Liver (tissue), 9 donors: ENCODE data around the gene POLDIP2. TPM values are rescaled to one million over a fixed set of nuclear protein-coding genes. Genes with fewer than 3 reads are reported as not detected.

Experiments used
- DNase-seq: peaks from one replicate; pipeline ENCODE4 v3.0.0-alpha.2; 2017; ENCODE audit warnings: low spot score
- H3K27ac ChIP-seq, 2 donors: one replicate each; pipeline ENCODE4 v1.7.0; 2013; ENCODE audit warnings: inconsistent platforms in 2 of 2, low read length in 2 of 2, control low read depth in 1 of 2, low read depth in 1 of 2, mild to moderate bottlenecking in 1 of 2
- H3K27me3 ChIP-seq, 4 donors: one replicate each; pipeline versions ENCODE4 v1.6.1 to v1.7.0; 2013; ENCODE audit warnings: low read length in 3 of 4, inconsistent platforms in 1 of 4, mild to moderate bottlenecking in 1 of 4, moderate library complexity in 1 of 4; ENCODE audit not compliant: control insufficient read depth in 4 of 4, insufficient read depth in 4 of 4
- H3K36me3 ChIP-seq, 4 donors: one replicate each; pipeline versions ENCODE4 v1.6.1 to v1.7.0; 2013; ENCODE audit warnings: low read length in 3 of 4, mild to moderate bottlenecking in 3 of 4, low read depth in 1 of 4, moderate library complexity in 1 of 4; ENCODE audit not compliant: control insufficient read depth in 4 of 4, insufficient read depth in 3 of 4
- H3K4me1 ChIP-seq, 4 donors: one replicate each; pipeline versions ENCODE4 v1.6.1 to v1.7.0; 2013; ENCODE audit warnings: low read length in 3 of 4, mild to moderate bottlenecking in 3 of 4, moderate library complexity in 1 of 4; ENCODE audit not compliant: control insufficient read depth in 4 of 4, insufficient read depth in 4 of 4
- H3K4me3 ChIP-seq, 3 donors: one replicate each; pipeline versions ENCODE4 v1.6.1 to v1.7.0; 2013; ENCODE audit warnings: low read length in 3 of 3, control low read depth in 1 of 3, low read depth in 1 of 3, mild to moderate bottlenecking in 1 of 3
- H3K9ac ChIP-seq, 2 donors: one replicate each; pipeline ENCODE4 v1.7.0; 2013; ENCODE audit warnings: low read length in 2 of 2, mild to moderate bottlenecking in 2 of 2, moderate library complexity in 2 of 2, control low read depth in 1 of 2, low read depth in 1 of 2
- H3K9me3 ChIP-seq, 4 donors: one replicate each; pipeline versions ENCODE4 v1.6.1 to v1.7.0; 2013; ENCODE audit warnings: low read length in 3 of 4; ENCODE audit not compliant: control insufficient read depth in 4 of 4
- ATF3 ChIP-seq: IDR thresholded peaks from 2 replicates; pipeline ENCODE4 v1.6.1; 2016; ENCODE audit warnings: antibody characterized with exemption
- EGR1 ChIP-seq, 2 donors: IDR thresholded peaks; 2 replicates each; pipeline ENCODE4 v1.6.1; 2016 to 2018; ENCODE audit warnings: antibody characterized with exemption in 2 of 2, low read depth in 2 of 2
- FOXA1 ChIP-seq: IDR thresholded peaks from 2 replicates; pipeline ENCODE4 v1.6.1; 2016; ENCODE audit warnings: antibody characterized with exemption
- FOXA2 ChIP-seq: IDR thresholded peaks from 2 replicates; pipeline ENCODE4 v1.6.1; 2016; ENCODE audit warnings: antibody characterized with exemption
- GABPA ChIP-seq, 2 donors: IDR thresholded peaks in 1 of 2; conservative IDR thresholded peaks in 1 of 2; 2 replicates each; pipeline ENCODE4 v1.6.1; 2016; ENCODE audit warnings: antibody characterized with exemption in 2 of 2, mild to moderate bottlenecking in 1 of 2, moderate library complexity in 1 of 2
- HNF4A ChIP-seq, 2 donors: conservative IDR thresholded peaks; 2 replicates each; pipeline ENCODE4 v1.6.1; 2016; ENCODE audit warnings: antibody characterized with exemption in 2 of 2, mild to moderate bottlenecking in 2 of 2
- HNF4G ChIP-seq: IDR thresholded peaks from 2 replicates; pipeline ENCODE4 v1.6.1; 2016; ENCODE audit warnings: antibody characterized with exemption
- JUND ChIP-seq, 2 donors: IDR thresholded peaks; 2 replicates each; pipeline ENCODE4 v1.6.1; 2016; ENCODE audit warnings: antibody characterized with exemption in 2 of 2
- NR2F2 ChIP-seq: IDR thresholded peaks from 2 replicates; pipeline ENCODE4 v1.6.1; 2016; ENCODE audit warnings: antibody characterized with exemption
- RAD21 ChIP-seq, 2 donors: IDR thresholded peaks; 2 replicates each; pipeline ENCODE4 v1.6.1; 2016; ENCODE audit warnings: antibody characterized with exemption in 2 of 2, mild to moderate bottlenecking in 2 of 2
- RXRA ChIP-seq, 2 donors: IDR thresholded peaks; 2 replicates each; pipeline ENCODE4 v1.6.1; 2017 to 2018; ENCODE audit warnings: antibody characterized with exemption in 2 of 2, mild to moderate bottlenecking in 1 of 2
- SP1 ChIP-seq: IDR thresholded peaks from 2 replicates; pipeline ENCODE4 v1.6.1; 2018; ENCODE audit warnings: antibody characterized with exemption, mild to moderate bottlenecking
- TAF1 ChIP-seq: conservative IDR thresholded peaks from 2 replicates; pipeline ENCODE4 v1.6.1; 2016; ENCODE audit warnings: antibody characterized with exemption, mild to moderate bottlenecking
- YY1 ChIP-seq: IDR thresholded peaks from 2 replicates; pipeline ENCODE4 v1.6.1; 2016; ENCODE audit warnings: antibody characterized with exemption, mild to moderate bottlenecking
- ZBTB33 ChIP-seq: IDR thresholded peaks from 2 replicates; pipeline ENCODE4 v1.6.1; 2016; ENCODE audit warnings: antibody characterized with exemption
- whole genome bisulfite sequencing: extraction: QIAGEN DNeasy Blood & Tissue Kit; methylation state at CpG from one replicate; pipeline ENCODE4 v1.1.7; 2013; 5-methylcytosine and 5-hydroxymethylcytosine counted together
- polyA plus RNA-seq, 2 donors: library from polyadenylated mRNA; stranded (reverse) in 1 of 2; unstranded in 1 of 2; fragments of 200-250 nt in 1 of 2; fragments of >200 nt in 1 of 2; fragmentation: Nextera tagmentation in 1 of 2; extraction: Ambion mirVana in 1 of 2; gene quantifications; one replicate each; pipeline versions ENCODE4 v1.2.1 to v1.2.3, GENCODE V29; 2013 to 2015
- total RNA-seq, 2 donors: library from RNA; depleted of rRNA; stranded (reverse); fragments of >200 nt; gene quantifications; one replicate each; pipeline ENCODE4 v1.2.3, GENCODE V29; 2014
- TF ChIP-seq, protein P1 (sequence below): IDR thresholded peaks from 2 replicates; pipeline ENCODE4 v1.6.1; 2016; ENCODE audit warnings: antibody characterized with exemption
- TF ChIP-seq, protein P2 (sequence below): fragments of 150-350 bp; IDR thresholded peaks from 2 replicates; pipeline ENCODE4 v1.5.1; 2017; ENCODE audit warnings: improper control_type of control experiment, low read depth, low read length; ENCODE audit not compliant: missing input control
- TF ChIP-seq, protein P3 (sequence below): IDR thresholded peaks from 2 replicates; pipeline ENCODE4 v1.6.1; 2016; ENCODE audit warnings: antibody characterized with exemption, mild to moderate bottlenecking
- donor health status: healthy.
- donor health status: healthy.
- donor health status: healthy.
- donor health status: healthy.
- donor health status: healthy.

POLDIP2 gene
- total and polyA plus RNA-seq, 4 donors = 65.5 to 150 (median 104) TPM

DNA sequence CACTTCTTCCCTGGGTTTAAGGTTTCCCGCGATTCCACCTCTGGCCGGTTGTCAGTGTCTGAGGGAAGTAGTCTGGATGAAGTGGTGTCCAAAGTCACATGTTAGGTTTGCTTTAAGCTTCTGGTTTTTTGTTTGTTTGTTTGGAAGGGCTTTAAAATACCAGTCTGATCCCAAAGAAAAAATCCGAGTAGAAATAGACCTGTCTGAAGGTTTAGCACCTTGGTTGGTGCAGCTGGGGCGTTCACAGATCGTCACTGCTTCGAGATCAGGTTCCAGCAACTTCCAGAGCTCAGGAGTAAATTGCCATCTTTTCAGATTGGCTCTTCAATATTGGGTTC lies 37.8 kb downstream of the POLDIP2 start:
- under 1% methylated on average over 7 of the region's 7 CpGs for WGBS
- H3K27ac ChIP-seq = peak overlapping the region; percentile 83 to 89
- DNase-seq = no peak
- H3K36me3 ChIP-seq = no peaks in the 10 kb centered on the region
- H3K9me3 ChIP-seq = no peaks in the 10 kb centered on the region
- TF ChIP-seq GABPA (IDR thresholded peaks at IDR 0.05 in 1 of 2, conservative IDR thresholded peaks at IDR 0.05 in 1 of 2) = no peak
- peak; percentile 19 for TF ChIP-seq TAF1
- no peaks in the 10 kb centered on the region for H3K27me3 ChIP-seq
- H3K4me3 ChIP-seq = peak overlapping the region; percentile 61 to 77 (median 70)
- H3K9ac ChIP-seq = peak overlapping the region; percentile 82 to 84
- H3K4me1 ChIP-seq = peaks cover 9 to 55% (median 37%) of the 10 kb centered on the region in 4 donors

- Histone ChIP-seq H3K9ac (peak within 1 kb of the TSS; percentile 82 to 84), H3K27me3 (no peaks in the 10 kb centered on the region), H3K27ac (peak within 1 kb of the TSS; percentile 83 to 89), H3K4me3 (peak within 1 kb of the TSS; percentile 61 to 77 (median 70)), H3K9me3 (no peaks in the 10 kb centered on the region), H3K4me1 (peaks cover 7 to 51% (median 33%) of the 10 kb centered on the region in 4 donors), H3K36me3 (no peaks in the 10 kb centered on the region)
- WGBS = under 1% methylated on average over 72 of the region's 72 CpGs
- DNase-seq = peak; percentile 94
- TF ChIP-seq JUND (IDR thresholded peaks at IDR 0.05) = no peak
- TF ChIP-seq NR2F2 = no peak
- TF ChIP-seq TAF1 = no peak
- TF ChIP-seq HNF4G = no peak
- TF ChIP-seq ZBTB33 = no peak
- peak in 1 of 2 donors; percentile 34 for TF ChIP-seq HNF4A (conservative IDR thresholded peaks at IDR 0.05)
- TF ChIP-seq EGR1 (IDR thresholded peaks at IDR 0.05; ENCODE audit: low read depth in 2 of 2) = no peak
- TF ChIP-seq ATF3 = no peak
- no peak for TF ChIP-seq FOXA1
- TF ChIP-seq SP1 = peak; percentile 88
- TF ChIP-seq RAD21 (IDR thresholded peaks at IDR 0.05) = peak in 1 of 2 donors; percentile 32
- TF ChIP-seq, protein P1, sequence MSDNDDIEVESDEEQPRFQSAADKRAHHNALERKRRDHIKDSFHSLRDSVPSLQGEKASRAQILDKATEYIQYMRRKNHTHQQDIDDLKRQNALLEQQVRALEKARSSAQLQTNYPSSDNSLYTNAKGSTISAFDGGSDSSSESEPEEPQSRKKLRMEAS = peak; percentile 96
- peak; percentile 12 to 35 for TF ChIP-seq RXRA (IDR thresholded peaks at IDR 0.05)
- peak; percentile 92 for TF ChIP-seq YY1
- no peak for TF ChIP-seq FOXA2
- no peak for TF ChIP-seq GABPA (IDR thresholded peaks at IDR 0.05 in 1 of 2, conservative IDR thresholded peaks at IDR 0.05 in 1 of 2)
- TF ChIP-seq, protein P2, sequence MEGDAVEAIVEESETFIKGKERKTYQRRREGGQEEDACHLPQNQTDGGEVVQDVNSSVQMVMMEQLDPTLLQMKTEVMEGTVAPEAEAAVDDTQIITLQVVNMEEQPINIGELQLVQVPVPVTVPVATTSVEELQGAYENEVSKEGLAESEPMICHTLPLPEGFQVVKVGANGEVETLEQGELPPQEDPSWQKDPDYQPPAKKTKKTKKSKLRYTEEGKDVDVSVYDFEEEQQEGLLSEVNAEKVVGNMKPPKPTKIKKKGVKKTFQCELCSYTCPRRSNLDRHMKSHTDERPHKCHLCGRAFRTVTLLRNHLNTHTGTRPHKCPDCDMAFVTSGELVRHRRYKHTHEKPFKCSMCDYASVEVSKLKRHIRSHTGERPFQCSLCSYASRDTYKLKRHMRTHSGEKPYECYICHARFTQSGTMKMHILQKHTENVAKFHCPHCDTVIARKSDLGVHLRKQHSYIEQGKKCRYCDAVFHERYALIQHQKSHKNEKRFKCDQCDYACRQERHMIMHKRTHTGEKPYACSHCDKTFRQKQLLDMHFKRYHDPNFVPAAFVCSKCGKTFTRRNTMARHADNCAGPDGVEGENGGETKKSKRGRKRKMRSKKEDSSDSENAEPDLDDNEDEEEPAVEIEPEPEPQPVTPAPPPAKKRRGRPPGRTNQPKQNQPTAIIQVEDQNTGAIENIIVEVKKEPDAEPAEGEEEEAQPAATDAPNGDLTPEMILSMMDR = peak; percentile 6
- TF ChIP-seq, protein P3, sequence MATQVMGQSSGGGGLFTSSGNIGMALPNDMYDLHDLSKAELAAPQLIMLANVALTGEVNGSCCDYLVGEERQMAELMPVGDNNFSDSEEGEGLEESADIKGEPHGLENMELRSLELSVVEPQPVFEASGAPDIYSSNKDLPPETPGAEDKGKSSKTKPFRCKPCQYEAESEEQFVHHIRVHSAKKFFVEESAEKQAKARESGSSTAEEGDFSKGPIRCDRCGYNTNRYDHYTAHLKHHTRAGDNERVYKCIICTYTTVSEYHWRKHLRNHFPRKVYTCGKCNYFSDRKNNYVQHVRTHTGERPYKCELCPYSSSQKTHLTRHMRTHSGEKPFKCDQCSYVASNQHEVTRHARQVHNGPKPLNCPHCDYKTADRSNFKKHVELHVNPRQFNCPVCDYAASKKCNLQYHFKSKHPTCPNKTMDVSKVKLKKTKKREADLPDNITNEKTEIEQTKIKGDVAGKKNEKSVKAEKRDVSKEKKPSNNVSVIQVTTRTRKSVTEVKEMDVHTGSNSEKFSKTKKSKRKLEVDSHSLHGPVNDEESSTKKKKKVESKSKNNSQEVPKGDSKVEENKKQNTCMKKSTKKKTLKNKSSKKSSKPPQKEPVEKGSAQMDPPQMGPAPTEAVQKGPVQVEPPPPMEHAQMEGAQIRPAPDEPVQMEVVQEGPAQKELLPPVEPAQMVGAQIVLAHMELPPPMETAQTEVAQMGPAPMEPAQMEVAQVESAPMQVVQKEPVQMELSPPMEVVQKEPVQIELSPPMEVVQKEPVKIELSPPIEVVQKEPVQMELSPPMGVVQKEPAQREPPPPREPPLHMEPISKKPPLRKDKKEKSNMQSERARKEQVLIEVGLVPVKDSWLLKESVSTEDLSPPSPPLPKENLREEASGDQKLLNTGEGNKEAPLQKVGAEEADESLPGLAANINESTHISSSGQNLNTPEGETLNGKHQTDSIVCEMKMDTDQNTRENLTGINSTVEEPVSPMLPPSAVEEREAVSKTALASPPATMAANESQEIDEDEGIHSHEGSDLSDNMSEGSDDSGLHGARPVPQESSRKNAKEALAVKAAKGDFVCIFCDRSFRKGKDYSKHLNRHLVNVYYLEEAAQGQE = peak; percentile 88
Observed at GRCh38 chr17:28318759-28319597, 38.3 kb downstream of the POLDIP2 start, which contains the start of gene TMEM97. Gene TMEM97 (plus strand): TSS chr17:28319200. CDS start chr17:28319240, 40 bp downstream.
